Measurements from ENCODE around the gene ARL16.

DNA sequence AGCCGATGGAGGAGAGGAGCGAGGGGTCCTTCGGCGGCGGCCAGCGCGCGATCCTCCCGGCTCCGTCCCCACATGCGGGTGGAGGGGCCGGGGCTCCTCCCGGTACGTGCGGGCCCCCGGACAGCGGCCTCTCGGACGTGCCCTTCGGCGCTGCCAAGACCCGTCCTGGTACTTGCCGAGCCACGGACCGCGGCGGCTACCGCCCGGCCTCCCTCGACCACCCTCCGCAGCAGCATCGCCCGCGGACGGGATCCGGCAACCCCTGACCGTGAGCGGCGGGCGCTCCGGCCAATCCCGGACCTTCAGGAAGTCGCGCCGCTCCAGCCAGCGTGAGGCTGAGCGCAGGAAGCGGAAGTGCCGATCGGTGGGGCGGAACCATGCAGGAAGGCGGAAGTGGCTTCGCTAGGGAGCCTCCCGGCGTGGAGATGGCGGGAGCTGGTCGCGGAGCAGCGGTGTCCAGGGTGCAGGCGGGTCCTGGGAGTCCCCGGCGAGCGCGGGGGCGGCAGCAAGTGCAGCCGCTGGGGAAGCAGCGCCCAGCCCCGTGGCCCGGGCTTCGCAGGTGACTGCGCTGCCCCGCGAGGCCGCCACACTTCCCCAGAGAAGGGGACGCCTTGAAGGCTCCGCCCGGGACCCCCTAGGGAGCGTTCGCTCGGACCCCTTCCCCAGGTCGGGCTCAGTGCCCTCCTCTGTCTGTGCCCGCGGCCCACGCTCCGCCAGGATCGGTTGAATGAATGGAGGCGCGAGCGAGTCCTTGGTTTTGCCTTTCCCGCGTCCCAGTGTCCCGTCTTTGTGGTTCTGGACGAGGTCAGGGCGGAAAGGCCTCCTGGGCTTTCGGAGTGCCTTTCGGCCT, 17.0 kb downstream of the ARL16 start, which contains the start of the genes CCDC137 and OXLD1:
- TF ChIP-seq CTCF (IDR thresholded peaks at IDR 0.05) = no peak
- TF ChIP-seq POLR2A (IDR thresholded peaks at IDR 0.05) = peak; percentile 74

Data from right lobe of liver (tissue), 4 donors.